ENCODE measurements around the gene HCK.

The HCK gene

GRCh38 chr20:32071395-32072167 is 19.5 kb downstream of the HCK start:
- TF ChIP-seq FOXP2 (optimal IDR thresholded peaks at IDR 0.05; ENCODE audit: borderline replicate concordance, extremely low read depth, extremely low read length, insufficient read depth) = no peak
- TF ChIP-seq REST (IDR thresholded peaks at IDR 0.05; ENCODE audit: insufficient read depth in 1 of 2, low read depth in 2 of 2, low read length in 2 of 2) = no peak
- TF ChIP-seq SIN3A (IDR thresholded peaks at IDR 0.05; ENCODE audit: borderline replicate concordance, insufficient read depth, low read length) = no peak
- no peak for TF ChIP-seq POLR2AphosphoS5 (IDR thresholded peaks at IDR 0.05; ENCODE audit: low read depth, low read length)
- no peak for TF ChIP-seq TAF1 (IDR thresholded peaks at IDR 0.05; ENCODE audit: borderline replicate concordance, insufficient read depth, low read length)

GRCh38 chr20:32072168-32072750 is 20.2 kb downstream of the HCK start:
- TF ChIP-seq FOXP2 (optimal IDR thresholded peaks at IDR 0.05; ENCODE audit: borderline replicate concordance, extremely low read depth, extremely low read length, insufficient read depth) = no peak
- TF ChIP-seq REST (IDR thresholded peaks at IDR 0.05; ENCODE audit: insufficient read depth in 1 of 2, low read depth in 2 of 2, low read length in 2 of 2) = no peak
- no peak for TF ChIP-seq POLR2AphosphoS5 (IDR thresholded peaks at IDR 0.05; ENCODE audit: low read depth, low read length)
- TF ChIP-seq SIN3A (IDR thresholded peaks at IDR 0.05; ENCODE audit: borderline replicate concordance, insufficient read depth, low read length) = no peak
- no peak for TF ChIP-seq TAF1 (IDR thresholded peaks at IDR 0.05; ENCODE audit: borderline replicate concordance, insufficient read depth, low read length)

GRCh38 chr20:32075534-32075933 is 23.5 kb downstream of the HCK start:
- no peak for TF ChIP-seq FOXP2 (optimal IDR thresholded peaks at IDR 0.05; ENCODE audit: borderline replicate concordance, extremely low read depth, extremely low read length, insufficient read depth)
- no peak for TF ChIP-seq TAF1 (IDR thresholded peaks at IDR 0.05; ENCODE audit: borderline replicate concordance, insufficient read depth, low read length)
- no peak for TF ChIP-seq REST (IDR thresholded peaks at IDR 0.05; ENCODE audit: insufficient read depth in 1 of 2, low read depth in 2 of 2, low read length in 2 of 2)
- no peak for TF ChIP-seq POLR2AphosphoS5 (IDR thresholded peaks at IDR 0.05; ENCODE audit: low read depth, low read length)
- TF ChIP-seq SIN3A (IDR thresholded peaks at IDR 0.05; ENCODE audit: borderline replicate concordance, insufficient read depth, low read length) = no peak

GRCh38 chr20:32077190-32077589 is 25.1 kb downstream of the HCK start:
- no peak for TF ChIP-seq REST (IDR thresholded peaks at IDR 0.05; ENCODE audit: insufficient read depth in 1 of 2, low read depth in 2 of 2, low read length in 2 of 2)
- no peak for TF ChIP-seq FOXP2 (optimal IDR thresholded peaks at IDR 0.05; ENCODE audit: borderline replicate concordance, extremely low read depth, extremely low read length, insufficient read depth)
- TF ChIP-seq TAF1 (IDR thresholded peaks at IDR 0.05; ENCODE audit: borderline replicate concordance, insufficient read depth, low read length) = no peak
- no peak for TF ChIP-seq POLR2AphosphoS5 (IDR thresholded peaks at IDR 0.05; ENCODE audit: low read depth, low read length)
- TF ChIP-seq SIN3A (IDR thresholded peaks at IDR 0.05; ENCODE audit: borderline replicate concordance, insufficient read depth, low read length) = no peak

All from PFSK-1 (cell line).